Sigmoid colon (tissue), 7 donors: ENCODE data around the gene IL1RAPL2. TPM values are rescaled to one million over a fixed set of nuclear protein-coding genes. Genes with fewer than 3 reads are reported as not detected.
"Not testable (repeated sequence)": the region's sequence is repeated elsewhere in the genome, so short reads cannot be mapped to it uniquely, and the experiment has no call there.

Experiments
- DNase-seq: peaks from one replicate; pipeline ENCODE4 v3.0.0-alpha.2; 2019
- H3K27ac ChIP-seq, 4 donors: fragments of 200-600 bp; sonication (generic); one replicate each; pipeline ENCODE4 v1.5.1; 2016 to 2019; ENCODE audit warnings: mild to moderate bottlenecking in 1 of 4
- H3K27me3 ChIP-seq, 3 donors: fragments of 200-600 bp; sonication (generic); one replicate each; pipeline ENCODE4 v1.5.1; 2019; ENCODE audit warnings: mild to moderate bottlenecking in 1 of 3
- H3K36me3 ChIP-seq, 4 donors: fragments of 200-600 bp; sonication (generic); one replicate each; pipeline ENCODE4 v1.5.1; 2016 to 2019
- H3K4me1 ChIP-seq, 4 donors: fragments of 200-600 bp; sonication (generic); one replicate each; pipeline ENCODE4 v1.5.1; 2017 to 2019
- H3K4me3 ChIP-seq, 4 donors: fragments of 200-600 bp; sonication (generic); one replicate each; pipeline ENCODE4 v1.5.1; 2017 to 2019; ENCODE audit warnings: mild to moderate bottlenecking in 2 of 4, moderate library complexity in 1 of 4
- H3K9me3 ChIP-seq, 4 donors: fragments of 200-600 bp in 3 of 4; sonication (generic) in 3 of 4; one replicate each; pipeline versions ENCODE4 v1.5.1 to v1.6.1; 2013 to 2019
- CTCF ChIP-seq, 4 experiments: fragments of 450-650 bp in 3 of 4; fragments of 200-600 bp in 1 of 4; IDR thresholded peaks; one replicate each; pipeline ENCODE4 v1.5.1; 2016 to 2019; ENCODE audit warnings: antibody characterized with exemption in 4 of 4, mild to moderate bottlenecking in 3 of 4, moderate library complexity in 2 of 4
- EP300 ChIP-seq, 4 donors: sonication (generic); formaldehyde crosslinking; IDR thresholded peaks; one replicate each; pipeline ENCODE4 v1.6.1; 2017; ENCODE audit warnings: antibody characterized with exemption in 4 of 4
- POLR2A ChIP-seq, 2 donors: fragments of 450-650 bp; IDR thresholded peaks; one replicate each; pipeline ENCODE4 v1.6.1; 2016; ENCODE audit warnings: antibody characterized with exemption in 2 of 2, mild to moderate bottlenecking in 2 of 2, moderate library complexity in 2 of 2
- POLR2AphosphoS5 ChIP-seq, 4 donors: sonication (generic); formaldehyde crosslinking; IDR thresholded peaks; one replicate each; pipeline ENCODE4 v1.6.1; 2017; ENCODE audit warnings: antibody characterized with exemption in 4 of 4
- WGBS, 2 donors: extraction: QIAGEN DNeasy Blood & Tissue Kit; methylation state at CpG; one replicate each; pipeline ENCODE4 v1.1.7; 2013; 5-methylcytosine and 5-hydroxymethylcytosine counted together
- intact Hi-C: fragments of 100-400 bp; cut with DNase I; formaldehyde crosslinking; loops from one replicate; pipeline ENCODE4 v1.15.1; 2023
- polyA plus RNA-seq, 3 donors: library from polyadenylated mRNA; stranded (reverse); fragments of 200-250 nt; gene quantifications; one replicate each; pipeline ENCODE4 v1.2.3, GENCODE V29; 2013
- total RNA-seq, 4 donors: library from RNA; depleted of rRNA; stranded (reverse); fragments of >200 nt; gene quantifications; one replicate each; pipeline ENCODE4 v1.1.0, GENCODE V29; 2016
- donor health status: healthy with polysubstance abuse.
- donor health status: Bipolar disorder and iron deficiency.
- donor health status: healthy.

IL1RAPL2 gene
- total and polyA plus RNA-seq, 7 donors, result 0.01 to 1.1 (median 0.79) TPM; not detected in 3

DNA sequence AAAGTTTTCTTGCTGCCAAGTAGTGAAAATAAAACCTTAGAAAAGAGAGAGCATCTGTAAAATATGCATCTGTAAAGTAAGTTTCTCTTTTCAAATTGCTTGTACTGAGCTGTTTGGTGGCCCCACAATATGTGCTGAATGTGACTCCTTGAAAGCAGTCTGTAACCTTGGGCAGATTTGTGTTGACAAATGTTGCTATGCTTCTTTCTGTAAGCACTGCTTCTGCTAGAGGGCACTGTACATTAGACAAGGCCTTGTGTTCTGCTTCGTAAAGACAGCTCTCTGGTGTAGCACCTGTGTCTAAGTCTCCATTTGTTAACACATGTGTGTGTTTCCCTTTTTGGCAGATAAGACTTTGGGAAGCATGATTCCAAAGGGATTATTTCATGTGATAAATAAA, 1199.7 kb downstream of the IL1RAPL2 start:
- Histone ChIP-seq H3K9me3 (no peaks in the 10 kb centered on the region), H3K27me3 (no peaks in the 10 kb centered on the region), H3K36me3 (no peaks in the 10 kb centered on the region), H3K27ac (no peak overlapping the region), H3K4me1 (no peaks in the 10 kb centered on the region), H3K4me3 (no peak overlapping the region)
- TF ChIP-seq POLR2A (IDR thresholded peaks at IDR 0.05) (no peak), POLR2AphosphoS5 (IDR thresholded peaks at IDR 0.05) (no peak), EP300 (IDR thresholded peaks at IDR 0.05) (no peak)
- no peak for DNase-seq
- intact Hi-C loops, result no loop called here
- WGBS, 2 donors, result 69 to 79% methylated on average over 1 of the region's 1 CpG

DNA sequence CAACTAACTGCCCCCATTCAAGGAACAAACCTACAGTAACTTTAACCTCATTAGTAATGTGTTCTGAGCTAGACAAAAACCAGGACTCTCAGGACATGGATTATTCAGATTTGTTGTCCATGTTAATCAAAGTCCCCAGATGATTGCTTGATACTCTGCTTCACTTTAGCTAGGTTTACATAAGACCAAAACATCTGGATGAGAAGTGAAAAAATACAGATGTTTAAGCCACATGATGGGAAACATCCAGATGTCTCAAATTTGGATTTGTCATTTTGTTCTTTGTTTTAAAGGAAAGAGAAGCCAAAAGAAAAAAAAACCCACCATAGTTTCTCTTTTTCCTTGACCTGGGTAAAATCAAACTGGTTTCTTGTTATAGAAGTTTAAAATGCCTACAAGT, 1207.8 kb downstream of the IL1RAPL2 start:
- H3K9me3 ChIP-seq, result no peaks in the 10 kb centered on the region
- H3K4me1 ChIP-seq, result no peaks in the 10 kb centered on the region
- no peak for TF ChIP-seq CTCF (IDR thresholded peaks at IDR 0.05)
- no peak for TF ChIP-seq POLR2AphosphoS5 (IDR thresholded peaks at IDR 0.05)
- TF ChIP-seq POLR2A (IDR thresholded peaks at IDR 0.05), result no peak
- TF ChIP-seq EP300 (IDR thresholded peaks at IDR 0.05), result no peak
- intact Hi-C loops, result no loop called here
- H3K36me3 ChIP-seq, result no peaks in the 10 kb centered on the region
- no peak overlapping the region for H3K4me3 ChIP-seq
- no peak for DNase-seq
- no peak overlapping the region for H3K27ac ChIP-seq
- H3K27me3 ChIP-seq, result no peaks in the 10 kb centered on the region

- Histone ChIP-seq H3K27me3 (no peaks in the 10 kb centered on the region), H3K36me3 (no peaks in the 10 kb centered on the region), H3K4me1 (no peaks in the 10 kb centered on the region), H3K4me3 (no peak overlapping the region), H3K9me3 (no peaks in the 10 kb centered on the region), H3K27ac (no peak overlapping the region)
- DNase-seq, result no peak
- WGBS, 2 donors, result 66 to 76% methylated on average over 3 of the region's 3 CpGs
- TF ChIP-seq POLR2A (IDR thresholded peaks at IDR 0.05) (no peak), POLR2AphosphoS5 (IDR thresholded peaks at IDR 0.05) (no peak)
- intact Hi-C loops, result no loop called here
Observed at GRCh38 chrX:105775679-105776078, 1209.7 kb downstream of the IL1RAPL2 start.

- DNase-seq, result no peak
- Histone ChIP-seq H3K36me3 (no peaks in the 10 kb centered on the region), H3K27me3 (no peaks in the 10 kb centered on the region), H3K27ac (no peak overlapping the region), H3K4me3 (no peak overlapping the region), H3K9me3 (no peaks in the 10 kb centered on the region), H3K4me1 (no peaks in the 10 kb centered on the region)
- WGBS, 2 donors, result 73 to 76% methylated on average over 1 of the region's 1 CpG
- intact Hi-C loops, result no loop called here
- no peak for TF ChIP-seq CTCF (IDR thresholded peaks at IDR 0.05)
- TF ChIP-seq EP300 (IDR thresholded peaks at IDR 0.05), result no peak
- no peak for TF ChIP-seq POLR2A (IDR thresholded peaks at IDR 0.05)
- no peak for TF ChIP-seq POLR2AphosphoS5 (IDR thresholded peaks at IDR 0.05)
Observed at GRCh38 chrX:105781804-105782203, 1215.8 kb downstream of the IL1RAPL2 start.

- H3K27ac ChIP-seq, H3K4me3 ChIP-seq, DNase-seq, intact Hi-C loops, H3K36me3 ChIP-seq, H3K27me3 ChIP-seq, H3K9me3 ChIP-seq, H3K4me1 ChIP-seq: not testable (repeated sequence)
- 90 to 94% methylated on average over 26 of the region's 26 CpGs for WGBS, 2 donors
Observed at GRCh38 chrX:105796877-105797276, 1230.9 kb downstream of the IL1RAPL2 start.

- Histone ChIP-seq H3K4me3 (no peak overlapping the region), H3K27ac (no peak overlapping the region), H3K9me3 (no peaks in the 10 kb centered on the region), H3K36me3 (no peaks in the 10 kb centered on the region), H3K4me1 (no peaks in the 10 kb centered on the region), H3K27me3 (no peaks in the 10 kb centered on the region)
- 62 to 70% methylated on average over 2 of the region's 2 CpGs for WGBS, 2 donors
- TF ChIP-seq EP300 (IDR thresholded peaks at IDR 0.05), result no peak
- no peak for TF ChIP-seq CTCF (IDR thresholded peaks at IDR 0.05)
- TF ChIP-seq POLR2A (IDR thresholded peaks at IDR 0.05), result no peak
- TF ChIP-seq POLR2AphosphoS5 (IDR thresholded peaks at IDR 0.05), result no peak
- intact Hi-C loops, result no loop called here
- DNase-seq, result no peak
Observed at GRCh38 chrX:105803891-105804290, 1237.9 kb downstream of the IL1RAPL2 start.

DNA sequence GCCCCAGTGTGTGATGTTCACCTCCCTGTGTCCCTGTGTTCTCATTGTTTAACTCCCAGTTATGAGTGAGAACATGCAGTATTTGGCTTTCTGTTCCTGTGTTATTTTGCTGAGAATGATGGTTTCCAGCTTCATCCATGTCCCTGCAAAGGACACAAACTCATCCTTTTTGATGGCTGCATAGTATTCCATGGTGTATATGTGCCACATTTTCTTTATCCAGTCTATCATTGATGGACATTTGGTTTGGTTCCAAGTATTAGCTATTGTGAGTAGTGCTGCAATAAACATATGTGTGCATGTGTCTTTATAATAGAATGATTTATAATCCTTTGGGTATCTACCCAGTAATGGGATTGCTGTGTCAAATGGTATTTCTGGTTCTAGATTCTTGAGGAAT, 1239.7 kb downstream of the IL1RAPL2 start:
- H3K4me1 ChIP-seq, H3K9me3 ChIP-seq, H3K27ac ChIP-seq, DNase-seq, H3K27me3 ChIP-seq, H3K4me3 ChIP-seq, intact Hi-C loops, H3K36me3 ChIP-seq: not testable (repeated sequence)
